ENCODE measurements around the gene LINC01488.

LINC01488 gene

DNA sequence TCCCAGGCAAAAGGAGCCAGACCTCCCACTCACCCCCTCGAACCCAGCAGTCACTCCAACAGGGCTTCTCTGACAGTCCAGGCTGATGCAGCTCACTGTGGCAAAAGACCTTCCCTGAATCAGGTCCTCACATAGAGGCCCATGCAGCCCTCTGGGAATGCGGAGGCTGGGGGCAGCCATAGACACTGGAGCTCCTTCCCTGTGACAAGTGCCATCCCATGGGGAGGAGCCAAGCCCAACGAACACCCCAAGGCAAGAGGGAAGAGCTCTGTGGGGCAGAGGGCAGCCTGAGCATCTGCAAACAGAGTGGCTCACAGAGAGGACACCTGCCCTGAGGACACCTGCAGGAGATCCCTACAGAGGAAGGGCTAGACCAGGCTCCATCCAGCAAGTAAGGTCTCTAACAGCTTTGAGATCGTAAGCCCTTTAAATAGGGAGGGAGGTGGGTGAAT lies at the start of gene LINC01488:
LINC01488 (plus strand) TSS at position 271 of the 452 bp plus-strand sequence.
- no peak for DNase-seq

DNA sequence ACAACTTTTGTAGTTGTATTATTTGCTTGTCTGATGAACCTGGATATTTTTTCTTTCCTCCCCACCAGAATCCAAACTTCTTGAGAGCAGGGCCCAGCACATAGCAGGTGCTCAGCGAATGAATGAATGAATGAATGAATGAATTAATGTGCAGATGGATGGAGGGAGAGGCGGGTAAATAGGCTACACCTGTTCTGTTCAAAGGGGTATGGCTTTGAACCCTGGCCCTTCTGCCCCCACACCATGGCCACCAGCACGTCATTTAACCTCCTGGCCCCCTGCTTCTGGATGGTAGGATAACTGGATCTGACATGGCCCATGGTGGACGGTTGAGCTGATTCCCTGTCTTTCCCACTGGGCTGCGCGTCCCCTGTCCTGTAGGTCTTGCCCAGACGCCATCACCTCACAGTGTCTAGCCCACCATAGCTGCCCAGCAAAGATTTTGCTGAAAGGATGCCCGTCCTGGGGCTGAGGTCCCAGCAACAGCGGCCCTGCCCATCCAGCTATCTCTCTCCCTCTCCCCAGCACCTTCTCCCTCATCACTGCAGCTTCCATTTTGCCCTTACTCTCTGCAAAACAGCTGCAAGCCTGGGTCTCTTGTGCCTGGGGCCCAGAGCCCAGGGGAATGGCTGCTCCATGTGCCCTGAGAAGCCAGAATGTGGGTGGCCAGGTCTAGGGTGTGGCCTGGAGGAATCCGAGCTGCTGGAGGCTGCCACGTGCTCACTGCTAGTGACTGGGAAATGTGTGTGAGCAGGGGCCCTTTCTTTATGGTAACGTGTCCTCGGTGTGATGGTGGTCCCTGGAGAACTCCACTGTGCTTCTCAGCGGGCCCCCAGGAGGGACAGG lies 49.3 kb upstream of the LINC01488 start:
- DNase-seq: no peak

- no peak for DNase-seq
These were observed 47.7 kb upstream of the LINC01488 start for GRCh38 chr11:69433741-69434140.

- no peak for DNase-seq
These were observed 47.0 kb upstream of the LINC01488 start for GRCh38 chr11:69434471-69434931.

GRCh38 chr11:69435161-69435986 lies 46.1 kb upstream of the LINC01488 start:
- DNase-seq: peak; percentile 63

DNA sequence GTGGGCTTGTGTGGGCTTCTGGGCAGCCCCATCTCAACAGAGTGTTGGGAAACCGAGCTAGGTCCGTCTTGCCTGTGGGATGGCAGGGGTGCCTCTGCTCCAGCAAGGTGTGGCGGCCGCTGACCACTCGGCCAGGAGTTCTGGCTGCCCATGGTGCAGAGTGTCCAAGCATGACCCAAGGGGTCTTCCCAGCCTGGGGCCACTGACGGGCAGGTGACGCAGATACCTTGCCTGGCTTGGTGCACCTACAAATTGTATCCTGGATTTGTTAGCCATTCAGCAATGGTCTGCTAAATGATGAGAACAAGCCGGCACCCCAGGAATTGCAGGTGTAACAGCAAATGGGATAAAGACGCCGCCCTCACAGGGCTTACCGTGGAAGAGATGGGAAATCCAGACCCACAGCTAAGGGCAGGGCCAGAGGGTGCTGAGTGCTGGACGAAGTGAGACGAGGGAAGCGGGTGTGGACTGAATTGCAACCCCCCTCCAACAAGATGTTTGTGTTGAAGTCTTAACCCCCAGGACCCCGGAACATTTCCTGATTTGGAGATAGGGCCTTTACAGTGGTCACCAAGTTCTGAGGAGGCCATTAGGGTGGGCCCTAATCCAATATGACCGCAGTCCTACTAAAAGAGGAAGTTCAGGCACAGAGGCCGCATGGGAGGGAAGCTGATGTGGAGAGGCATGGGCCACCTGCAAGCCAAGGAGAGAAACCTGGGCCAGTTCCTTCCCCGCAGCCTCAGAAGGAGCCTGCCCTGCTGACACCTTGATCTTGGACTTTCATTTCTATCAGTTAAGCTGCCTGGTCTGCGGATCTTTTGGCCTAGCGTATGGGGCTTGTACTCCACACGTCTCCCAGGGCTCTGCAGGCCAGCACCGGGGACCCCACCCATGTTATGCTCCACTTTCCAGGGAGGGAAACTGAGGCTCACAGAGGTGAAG lies 45.2 kb upstream of the LINC01488 start:
- peak; percentile 82 for DNase-seq

DNA sequence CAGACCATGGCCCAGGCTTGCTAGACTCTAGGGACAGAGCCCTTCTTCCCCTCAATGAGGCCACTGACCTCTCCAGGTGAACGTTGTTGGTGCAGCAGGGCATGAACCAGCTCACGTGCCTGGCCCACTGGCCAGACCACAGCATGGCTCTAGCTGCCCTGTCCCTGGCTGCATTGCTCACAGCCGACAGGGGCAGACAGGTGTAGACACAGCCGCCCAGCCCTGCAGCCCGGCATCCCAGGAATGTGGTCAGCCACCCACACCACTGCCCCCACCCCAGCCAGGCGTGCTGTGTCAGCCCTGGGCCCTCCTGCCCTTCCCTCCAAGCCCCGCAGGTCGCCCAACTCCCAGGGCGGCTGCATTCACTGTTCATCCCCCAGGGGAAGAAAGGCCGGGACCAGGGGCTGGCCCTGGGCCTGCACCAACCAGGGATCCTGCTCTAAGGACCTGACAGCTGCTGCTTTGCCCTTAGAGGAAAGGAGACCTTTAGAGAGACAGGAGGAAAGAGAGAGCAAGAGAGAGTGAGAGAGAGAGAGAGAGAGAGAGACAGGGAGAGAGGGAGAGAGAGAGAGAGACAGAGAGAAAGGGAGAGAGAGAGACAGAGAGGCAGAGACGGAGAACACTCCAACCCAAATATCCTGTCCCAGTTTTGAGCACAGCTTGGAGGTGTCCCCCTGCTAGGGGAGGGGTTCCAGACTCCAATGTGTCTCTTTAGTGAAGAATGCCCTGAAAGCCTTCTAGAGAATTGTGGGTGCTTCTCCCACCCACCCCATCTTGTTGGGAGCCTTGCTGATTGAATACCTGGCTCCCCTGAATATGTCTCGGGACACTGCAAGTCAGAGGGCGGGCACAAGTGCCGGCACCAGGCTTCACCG lies 44.2 kb upstream of the LINC01488 start:
- DNase-seq: no peak

GRCh38 chr11:69437876-69438205 lies 43.6 kb upstream of the LINC01488 start:
- no peak for DNase-seq

GRCh38 chr11:69438286-69438920 lies 43.1 kb upstream of the LINC01488 start:
- no peak for DNase-seq

- DNase-seq: no peak
These were observed 42.3 kb upstream of the LINC01488 start for GRCh38 chr11:69439127-69439526.

GRCh38 chr11:69439651-69440464 lies 41.6 kb upstream of the LINC01488 start:
- DNase-seq: no peak

DNA sequence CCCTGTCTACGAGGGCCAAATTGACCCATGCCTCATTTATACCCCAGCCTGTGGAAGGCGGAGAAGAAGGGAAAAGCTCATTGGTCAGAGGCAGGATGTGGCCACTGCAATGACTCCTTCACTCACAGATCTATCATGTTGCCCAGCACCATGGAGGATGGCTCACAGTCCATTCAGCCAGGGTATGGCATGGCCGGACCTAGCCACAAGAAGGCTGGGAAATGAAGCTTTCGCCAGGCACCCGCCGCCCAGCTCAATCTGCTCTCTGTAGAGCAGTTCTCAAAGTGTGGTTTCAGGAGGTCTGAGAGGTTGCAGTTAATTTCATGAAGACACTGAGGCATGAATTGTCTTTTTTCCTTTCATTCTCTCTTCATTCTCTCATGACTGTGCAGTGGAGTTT lies 40.6 kb upstream of the LINC01488 start:
- DNase-seq: no peak

DNA sequence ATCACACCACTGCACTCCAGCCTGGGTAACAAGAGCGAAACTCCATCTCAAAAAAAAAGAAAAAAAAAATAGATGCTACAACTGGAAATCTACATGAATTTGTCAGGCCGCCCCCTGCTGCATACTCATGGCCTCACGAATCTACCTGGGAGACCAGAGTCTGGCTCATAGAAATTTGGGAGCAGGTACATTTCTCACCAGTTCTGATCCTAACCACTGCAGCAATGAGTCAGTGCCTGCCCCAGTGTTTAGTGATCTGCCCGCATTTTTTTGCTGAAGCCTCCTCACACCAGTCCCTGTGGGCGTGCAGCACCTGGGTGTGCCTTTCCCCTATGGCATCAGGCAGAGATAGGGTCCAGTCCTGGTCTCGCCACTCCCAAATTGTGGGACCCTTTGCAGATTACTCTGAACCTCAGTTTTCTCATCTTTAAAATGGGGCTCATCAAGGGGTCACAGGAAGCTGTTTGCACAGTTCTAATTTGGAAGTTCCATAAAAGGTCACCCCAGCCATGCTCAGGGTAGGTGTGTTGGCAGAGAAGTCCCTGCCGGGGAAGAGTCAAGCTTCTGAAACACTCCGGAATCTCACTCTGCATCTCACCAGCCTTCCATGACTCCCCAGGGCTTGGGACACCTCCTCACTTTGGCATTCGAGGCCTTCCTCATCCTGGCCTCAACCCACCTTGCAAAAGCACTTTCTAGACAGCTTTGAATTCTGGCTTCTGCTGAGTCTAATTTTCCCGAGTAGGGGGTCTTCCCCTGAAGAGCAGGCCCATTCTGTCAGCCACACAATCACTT lies 39.3 kb upstream of the LINC01488 start:
- DNase-seq: no peak

- DNase-seq: no peak
These were observed 38.7 kb upstream of the LINC01488 start for GRCh38 chr11:69442807-69443137.

GRCh38 chr11:69443138-69443967 lies 38.1 kb upstream of the LINC01488 start:
- peak; percentile 89 for DNase-seq

- DNase-seq: peak; percentile 49
These were observed 37.5 kb upstream of the LINC01488 start for GRCh38 chr11:69443968-69444364.

DNA sequence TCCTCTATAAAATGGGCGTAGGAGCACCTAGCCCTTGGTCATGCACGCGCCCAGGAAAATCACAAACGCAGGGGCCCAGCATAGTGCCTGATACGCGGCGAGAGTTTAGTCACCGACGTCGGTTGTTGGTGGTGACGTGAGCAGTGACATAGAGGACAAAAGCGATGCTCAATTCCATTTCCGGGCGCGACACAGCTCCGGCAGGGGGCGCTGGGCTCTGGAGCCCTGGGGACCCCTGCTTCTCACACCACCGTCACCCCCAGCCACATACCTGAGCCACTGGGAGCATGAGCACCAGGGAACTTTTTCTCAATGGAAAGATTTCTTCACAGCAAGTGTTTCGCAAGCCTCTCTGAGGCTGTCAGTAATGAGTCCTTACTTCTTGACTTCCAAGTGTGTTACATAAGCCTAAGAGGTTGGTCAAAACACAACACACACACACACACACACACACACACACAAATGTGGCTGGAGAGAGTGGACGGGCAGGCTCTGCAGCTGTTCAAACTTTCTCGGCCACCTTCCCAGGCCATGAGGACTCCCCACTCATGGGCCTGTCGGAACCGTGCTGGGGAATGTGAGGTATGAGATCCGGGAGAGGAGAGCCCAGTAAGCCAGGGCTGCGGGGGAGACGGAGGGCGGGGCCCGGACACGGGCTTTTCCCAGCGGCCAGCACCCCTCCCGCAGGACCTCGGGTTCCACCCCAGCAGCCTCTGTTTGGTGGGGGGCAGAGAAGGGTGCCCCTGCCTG lies 36.9 kb upstream of the LINC01488 start:
- peak; percentile 93 for DNase-seq

- peak; percentile 63 for DNase-seq
These were observed 36.4 kb upstream of the LINC01488 start for GRCh38 chr11:69445131-69445470.

Data from MV-4-11 (cell line).